Chondrocyte (in vitro differentiated cells): ENCODE measurements around the gene DNAH9. TPM values are rescaled to one million over a fixed set of nuclear protein-coding genes. Genes with fewer than 3 reads are reported as not detected.
A peak's percentile ranks its signal among the peaks of the same experiment; 100 is the strongest.

Experiments
- DNase-seq: peaks from one replicate; pipeline ENCODE4 v3.0.0; 2021; ENCODE audit warnings: mixed read lengths, low spot score
- H3K27ac Mint-ChIP-seq: one replicate; pipeline ENCODE4 v1.8.0; 2021; ENCODE audit warnings: mild to moderate bottlenecking, moderate library complexity, mixed read lengths; ENCODE audit not compliant: unreplicated experiment
- H3K27me3 Mint-ChIP-seq: 2 replicates; pipeline ENCODE4 v1.8.0; 2021; ENCODE audit warnings: low read depth, mixed read lengths
- H3K36me3 Mint-ChIP-seq: 2 replicates; pipeline ENCODE4 v1.8.0; 2021; ENCODE audit warnings: low read depth, mixed read lengths
- H3K4me1 Mint-ChIP-seq: 2 replicates; pipeline ENCODE4 v1.8.0; 2021; ENCODE audit warnings: low read depth, mild to moderate bottlenecking, mixed read lengths
- H3K4me3 Mint-ChIP-seq: one replicate; pipeline ENCODE4 v1.8.0; 2021; ENCODE audit warnings: mild to moderate bottlenecking, moderate library complexity, mixed read lengths; ENCODE audit not compliant: unreplicated experiment
- H3K9me3 Mint-ChIP-seq: 2 replicates; pipeline ENCODE4 v1.8.0; 2021; ENCODE audit warnings: low read depth, mixed read lengths
- CTCF ChIP-seq: fragments of 200-600 bp; sonication (generic); IDR thresholded peaks from 2 replicates; pipeline ENCODE4 v1.5.0; 2021; ENCODE audit warnings: antibody characterized with exemption, mild to moderate bottlenecking, moderate library complexity
- total RNA-seq: library from RNA; stranded (reverse); gene quantifications from 3 replicates; pipeline ENCODE4 v1.2.1, GENCODE V29; 2021

The DNAH9 gene
- total RNA-seq, 1 donor from 2014 or later, result 0.37 TPM

DNA sequence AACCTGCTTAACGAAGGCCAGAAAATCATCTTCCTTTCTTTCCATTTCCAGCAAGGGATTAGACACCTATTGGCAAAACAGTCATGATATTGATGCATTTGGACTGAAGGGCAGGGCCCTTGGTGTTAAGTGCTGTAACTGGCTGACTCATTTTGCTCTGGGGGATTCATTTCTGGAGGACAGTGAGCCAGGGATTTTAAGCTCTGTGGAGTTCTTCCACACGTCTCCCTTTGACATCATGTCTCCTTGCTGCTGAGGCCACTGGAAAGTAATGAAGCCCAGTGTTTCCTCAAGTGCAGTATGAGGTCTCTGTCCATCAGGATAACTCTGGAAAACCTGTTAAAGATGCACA is 42.2 kb downstream of the DNAH9 start:
- TF ChIP-seq CTCF, result no peak
- H3K4me3 Mint-ChIP-seq, result no peak overlapping the region
- H3K9me3 Mint-ChIP-seq, result no peaks in the 10 kb centered on the region
- DNase-seq, result no peak
- no peaks in the 10 kb centered on the region for H3K36me3 Mint-ChIP-seq
- no peak overlapping the region for H3K27ac Mint-ChIP-seq
- peaks cover 5% of the 10 kb centered on the region for H3K4me1 Mint-ChIP-seq
- H3K27me3 Mint-ChIP-seq, result peaks cover 9% of the 10 kb centered on the region

- Mint-ChIP-seq H3K36me3 (no peaks in the 10 kb centered on the region), H3K27ac (no peak overlapping the region), H3K4me3 (no peak overlapping the region), H3K9me3 (no peaks in the 10 kb centered on the region), H3K27me3 (peaks cover 11% of the 10 kb centered on the region), H3K4me1 (peaks cover 5% of the 10 kb centered on the region)
- DNase-seq, result no peak
- TF ChIP-seq CTCF, result no peak
These were observed 43.4 kb downstream of the DNAH9 start for GRCh38 chr17:11641521-11642275.

DNA sequence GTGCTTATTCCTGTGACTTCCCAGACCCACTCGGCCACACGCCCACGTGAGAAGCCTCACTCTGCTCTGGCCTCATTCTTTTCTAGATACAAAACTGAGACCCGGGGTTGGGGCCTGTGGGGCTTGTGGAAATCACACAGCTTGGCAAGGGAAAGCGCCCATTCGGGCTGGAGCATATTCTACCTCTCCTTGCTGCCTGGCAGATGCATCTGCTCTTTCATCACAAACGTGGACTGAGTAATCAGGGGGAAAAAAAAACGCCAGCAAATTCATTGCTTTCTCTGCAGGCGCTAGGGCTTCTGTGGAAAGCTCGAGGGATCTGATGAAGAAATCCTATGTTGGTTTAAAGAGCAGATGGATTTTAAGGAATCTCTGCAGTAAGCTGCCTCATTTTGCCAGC is 44.4 kb downstream of the DNAH9 start:
- no peak overlapping the region for H3K27ac Mint-ChIP-seq
- no peaks in the 10 kb centered on the region for H3K9me3 Mint-ChIP-seq
- H3K4me3 Mint-ChIP-seq, result no peak overlapping the region
- TF ChIP-seq CTCF, result no peak
- H3K4me1 Mint-ChIP-seq, result peaks cover 5% of the 10 kb centered on the region
- no peak for DNase-seq
- no peaks in the 10 kb centered on the region for H3K36me3 Mint-ChIP-seq
- H3K27me3 Mint-ChIP-seq, result peaks cover 11% of the 10 kb centered on the region

DNA sequence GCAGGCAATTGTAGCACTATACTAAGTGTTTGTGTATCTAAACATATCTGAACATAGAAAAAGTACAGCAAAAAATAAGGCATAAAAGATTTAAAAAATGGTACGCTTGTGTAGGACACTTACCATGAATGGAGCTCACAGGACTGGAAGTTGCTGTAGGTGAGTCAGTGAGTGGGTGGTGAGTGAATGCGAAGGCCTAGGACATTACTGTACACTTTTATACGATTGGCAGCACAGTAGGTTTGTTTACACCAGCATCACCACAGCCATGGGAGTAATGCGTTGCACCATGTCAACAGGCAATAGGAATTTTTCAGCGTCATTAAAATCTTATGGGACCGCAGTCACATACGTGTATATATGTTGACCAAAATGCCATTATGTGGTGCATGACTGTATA is 45.6 kb downstream of the DNAH9 start:
- peaks cover 5% of the 10 kb centered on the region for H3K4me1 Mint-ChIP-seq
- no peaks in the 10 kb centered on the region for H3K36me3 Mint-ChIP-seq
- no peak overlapping the region for H3K27ac Mint-ChIP-seq
- no peaks in the 10 kb centered on the region for H3K9me3 Mint-ChIP-seq
- no peak for TF ChIP-seq CTCF
- peaks cover 11% of the 10 kb centered on the region for H3K27me3 Mint-ChIP-seq
- H3K4me3 Mint-ChIP-seq, result no peak overlapping the region
- DNase-seq, result no peak

GRCh38 chr17:11644265-11645212 is 46.3 kb downstream of the DNAH9 start:
- peak; percentile 94 for TF ChIP-seq CTCF
- Mint-ChIP-seq H3K4me3 (no peak overlapping the region), H3K4me1 (peaks cover 5% of the 10 kb centered on the region), H3K9me3 (no peaks in the 10 kb centered on the region), H3K36me3 (no peaks in the 10 kb centered on the region), H3K27me3 (peaks cover 11% of the 10 kb centered on the region), H3K27ac (no peak overlapping the region)
- DNase-seq, result no peak
